GM06990 (cell line): ENCODE results near the gene AFG1L.
"Not testable (repeated sequence)": the region's sequence is repeated elsewhere in the genome, so short reads cannot be mapped to it uniquely, and the experiment has no call there.

Experiments
- DNase-seq: peaks from one replicate; pipeline ENCODE4 v3.0.0-alpha.2; 2011; ENCODE audit not compliant: insufficient read length; ENCODE audit errors: extremely low read depth
- H3K27me3 ChIP-seq: replicated peaks from 2 replicates; pipeline ENCODE4 v1.6.0; 2011; ENCODE audit warnings: low read length; ENCODE audit not compliant: control insufficient read depth, insufficient read depth
- H3K36me3 ChIP-seq: 2 replicates; pipeline ENCODE4 v1.5.1; 2011; ENCODE audit warnings: low read length; ENCODE audit not compliant: control insufficient read depth, insufficient read depth
- H3K4me3 ChIP-seq: replicated peaks from 2 replicates; pipeline ENCODE4 v1.5.1; 2011; ENCODE audit warnings: low read depth, mild to moderate bottlenecking, control low read depth, low read length
- TF ChIP-seq, protein P1 (sequence below): IDR thresholded peaks from 2 replicates; pipeline ENCODE4 v1.5.1; 2011; ENCODE audit warnings: low read length, control low read depth, mild to moderate bottlenecking, inconsistent platforms; ENCODE audit not compliant: insufficient read depth, poor library complexity, severe bottlenecking

AFG1L gene

DNA sequence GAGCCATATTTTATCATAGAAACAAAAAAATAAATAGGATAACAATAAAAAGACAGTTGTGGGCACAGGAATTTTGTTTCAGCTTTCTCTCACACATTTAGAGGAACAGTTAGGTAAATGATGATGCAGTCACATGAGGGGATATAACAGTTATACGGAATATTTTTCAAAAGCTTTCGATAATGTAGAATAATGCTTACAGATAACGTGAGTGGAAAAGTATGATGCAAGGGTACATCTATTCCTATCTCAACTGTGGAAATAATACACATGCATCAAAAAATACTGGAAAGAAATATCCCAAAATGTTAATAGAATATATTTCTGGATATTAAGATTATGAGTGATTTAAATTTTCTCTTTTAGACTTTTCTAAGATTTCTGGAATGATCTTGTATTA is 114.0 kb downstream of the AFG1L start:
- Histone ChIP-seq H3K27me3 (no peaks in the 10 kb centered on the region), H3K4me3 (no peak overlapping the region), H3K36me3 (no peaks in the 10 kb centered on the region)
- TF ChIP-seq, protein P1, sequence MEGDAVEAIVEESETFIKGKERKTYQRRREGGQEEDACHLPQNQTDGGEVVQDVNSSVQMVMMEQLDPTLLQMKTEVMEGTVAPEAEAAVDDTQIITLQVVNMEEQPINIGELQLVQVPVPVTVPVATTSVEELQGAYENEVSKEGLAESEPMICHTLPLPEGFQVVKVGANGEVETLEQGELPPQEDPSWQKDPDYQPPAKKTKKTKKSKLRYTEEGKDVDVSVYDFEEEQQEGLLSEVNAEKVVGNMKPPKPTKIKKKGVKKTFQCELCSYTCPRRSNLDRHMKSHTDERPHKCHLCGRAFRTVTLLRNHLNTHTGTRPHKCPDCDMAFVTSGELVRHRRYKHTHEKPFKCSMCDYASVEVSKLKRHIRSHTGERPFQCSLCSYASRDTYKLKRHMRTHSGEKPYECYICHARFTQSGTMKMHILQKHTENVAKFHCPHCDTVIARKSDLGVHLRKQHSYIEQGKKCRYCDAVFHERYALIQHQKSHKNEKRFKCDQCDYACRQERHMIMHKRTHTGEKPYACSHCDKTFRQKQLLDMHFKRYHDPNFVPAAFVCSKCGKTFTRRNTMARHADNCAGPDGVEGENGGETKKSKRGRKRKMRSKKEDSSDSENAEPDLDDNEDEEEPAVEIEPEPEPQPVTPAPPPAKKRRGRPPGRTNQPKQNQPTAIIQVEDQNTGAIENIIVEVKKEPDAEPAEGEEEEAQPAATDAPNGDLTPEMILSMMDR, result no peak
- DNase-seq, result no peak

DNA sequence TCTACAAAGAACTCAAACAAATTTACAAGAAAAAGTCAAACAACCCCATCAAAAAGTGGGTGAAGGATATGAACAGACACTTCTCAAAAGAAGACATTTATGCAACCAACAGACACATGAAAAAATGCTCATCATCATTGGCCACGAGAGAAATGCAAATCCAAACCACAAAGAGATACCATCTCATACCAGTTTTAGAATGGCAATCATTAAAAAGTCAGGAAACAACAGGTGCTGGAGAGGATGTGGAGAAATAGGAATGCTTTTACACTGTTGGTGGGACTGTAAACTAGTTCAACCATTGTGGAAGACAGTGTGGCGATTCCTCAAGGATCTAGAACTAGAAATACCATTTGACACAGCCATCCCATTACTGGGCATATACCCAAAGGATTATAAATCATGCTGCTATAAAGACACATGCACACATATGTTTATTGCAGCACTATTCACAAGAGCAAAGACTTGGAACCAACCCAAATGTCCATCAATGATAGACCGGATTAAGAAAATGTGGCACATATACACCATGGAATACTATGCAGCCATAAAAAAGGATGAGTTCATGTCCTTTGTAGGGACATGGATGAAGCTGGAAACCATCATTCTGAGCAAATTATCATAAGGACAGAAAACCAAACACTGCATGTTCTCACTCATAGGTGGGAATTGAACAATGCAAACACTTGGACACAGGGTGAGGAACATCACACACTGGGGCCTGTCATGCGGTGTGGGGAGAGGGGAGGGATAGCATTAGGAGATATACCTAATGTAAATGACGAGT is 121.4 kb downstream of the AFG1L start:
- H3K36me3 ChIP-seq, H3K4me3 ChIP-seq, H3K27me3 ChIP-seq, DNase-seq: not testable (repeated sequence)

DNA sequence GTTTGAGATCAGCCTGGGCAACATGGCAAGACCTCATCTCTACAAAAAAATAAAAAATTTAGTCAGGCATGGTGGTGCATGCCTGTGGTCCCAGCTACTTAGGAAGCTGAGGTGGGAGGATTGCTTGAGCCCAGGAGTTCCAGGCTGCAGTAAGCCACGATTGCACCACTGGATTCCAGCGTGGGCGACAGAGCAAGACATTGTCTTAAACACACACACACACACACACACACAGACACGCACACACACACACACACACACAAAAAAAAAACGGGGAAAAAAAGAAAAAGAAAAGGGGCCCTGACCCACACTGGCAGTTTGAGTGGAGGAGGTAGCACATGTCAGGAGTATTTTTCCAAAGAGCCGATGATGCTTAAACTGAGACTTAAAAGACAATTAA is 122.2 kb downstream of the AFG1L start:
- DNase-seq, result no peak
- TF ChIP-seq, protein P1, result no peak
- H3K36me3 ChIP-seq, result no peaks in the 10 kb centered on the region
- no peak overlapping the region for H3K4me3 ChIP-seq
- H3K27me3 ChIP-seq, result no peaks in the 10 kb centered on the region

GRCh38 chr6:108419474-108419873 is 124.6 kb downstream of the AFG1L start:
- DNase-seq, result no peak
- TF ChIP-seq, protein P1, result no peak
- Histone ChIP-seq H3K27me3 (no peaks in the 10 kb centered on the region), H3K4me3 (no peak overlapping the region), H3K36me3 (no peaks in the 10 kb centered on the region)

GRCh38 chr6:108419934-108420609 is 125.2 kb downstream of the AFG1L start:
- Histone ChIP-seq H3K27me3 (no peaks in the 10 kb centered on the region), H3K36me3 (no peaks in the 10 kb centered on the region), H3K4me3 (no peak overlapping the region)
- TF ChIP-seq, protein P1, result no peak
- DNase-seq, result no peak

GRCh38 chr6:108421366-108421765 is 126.5 kb downstream of the AFG1L start:
- TF ChIP-seq, protein P1, result no peak
- Histone ChIP-seq H3K27me3 (no peaks in the 10 kb centered on the region), H3K36me3 (no peaks in the 10 kb centered on the region), H3K4me3 (no peak overlapping the region)
- no peak for DNase-seq
